HG03139 (cell line): Measurements from ENCODE around the gene MED12L.
A peak's percentile ranks its signal among the peaks of the same experiment; 100 is the strongest.

Experiments used
- ATAC-seq: cut with Tn5 transposase; IDR thresholded peaks from one replicate; pipeline ENCODE4 v1.9.1; 2021; ENCODE audit not compliant: unreplicated experiment

MED12L gene

DNA sequence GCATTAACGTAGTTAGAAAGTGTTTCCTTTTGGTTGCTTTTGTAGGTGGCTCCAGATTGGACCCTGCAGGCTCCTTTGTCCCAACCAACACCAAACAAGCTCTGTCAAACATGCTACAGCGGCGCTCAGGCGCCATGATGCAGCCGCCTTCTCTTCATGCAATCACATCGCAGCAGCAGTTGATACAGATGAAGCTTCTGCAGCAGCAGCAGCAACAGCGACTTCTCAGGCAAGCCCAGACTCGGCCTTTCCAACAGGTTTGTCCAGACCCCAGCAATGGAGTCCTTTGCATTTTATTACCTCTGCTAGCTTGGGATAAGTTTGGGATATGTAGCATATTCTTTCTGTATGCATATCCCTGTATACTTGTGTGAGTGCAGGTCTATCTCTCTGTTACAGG is 309.1 kb downstream of the MED12L start:
- ATAC-seq: no peak

DNA sequence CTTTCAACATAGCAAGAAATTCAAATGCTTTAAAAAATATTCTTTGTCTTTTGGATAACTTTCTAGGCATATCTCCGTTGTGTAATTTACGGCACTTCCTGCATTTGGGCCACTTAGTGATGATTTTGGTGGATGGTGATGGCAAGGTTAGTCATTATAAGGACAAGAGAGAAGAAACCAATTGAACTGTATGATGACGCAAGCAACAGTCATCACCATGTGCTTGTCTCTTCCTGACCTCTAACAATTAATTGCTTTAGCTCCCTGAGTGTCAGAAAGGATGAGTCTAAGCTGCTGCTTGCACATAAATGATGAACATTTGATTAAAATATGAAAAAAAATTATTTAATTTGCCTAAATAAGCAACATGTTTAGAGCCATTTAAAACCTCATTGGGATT is 310.3 kb downstream of the MED12L start:
- no peak for ATAC-seq

DNA sequence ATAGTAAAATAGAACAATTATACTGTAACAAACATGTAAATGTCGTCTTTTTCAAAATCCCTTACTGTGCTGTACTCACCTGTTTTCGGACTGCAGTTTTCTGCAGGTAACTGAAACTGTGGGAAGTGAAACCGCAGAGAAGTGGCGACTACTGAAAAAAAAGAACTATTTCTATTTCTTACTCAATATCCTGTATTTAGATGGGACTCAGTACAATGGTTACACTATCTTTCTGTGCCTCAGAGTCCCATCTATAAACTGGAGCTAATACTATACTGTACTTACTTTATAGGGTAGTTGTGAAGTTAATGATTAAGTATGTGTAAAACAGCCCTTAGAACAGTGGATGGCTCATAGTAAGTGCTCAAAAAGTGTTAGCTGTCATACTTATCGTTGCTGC is 313.4 kb downstream of the MED12L start:
- no peak for ATAC-seq

DNA sequence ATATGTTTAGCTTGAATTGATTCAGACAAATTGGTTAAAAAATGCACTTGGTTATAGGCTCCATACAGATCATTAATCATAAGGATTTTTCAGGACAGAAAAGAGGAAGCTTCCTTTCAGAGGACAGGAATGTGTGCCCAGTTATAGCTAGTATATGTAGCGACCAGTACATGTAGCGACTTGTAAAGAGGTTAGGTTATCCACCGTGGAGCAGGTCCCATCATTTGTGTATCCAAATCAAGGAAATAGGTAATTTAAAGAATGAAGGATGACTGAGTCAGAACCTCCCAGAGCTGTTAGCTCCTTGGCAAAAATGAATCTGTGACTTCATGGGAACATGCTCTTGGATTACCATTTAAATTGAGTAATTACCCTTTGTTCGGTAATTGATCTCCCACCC is 314.9 kb downstream of the MED12L start:
- ATAC-seq: no peak

DNA sequence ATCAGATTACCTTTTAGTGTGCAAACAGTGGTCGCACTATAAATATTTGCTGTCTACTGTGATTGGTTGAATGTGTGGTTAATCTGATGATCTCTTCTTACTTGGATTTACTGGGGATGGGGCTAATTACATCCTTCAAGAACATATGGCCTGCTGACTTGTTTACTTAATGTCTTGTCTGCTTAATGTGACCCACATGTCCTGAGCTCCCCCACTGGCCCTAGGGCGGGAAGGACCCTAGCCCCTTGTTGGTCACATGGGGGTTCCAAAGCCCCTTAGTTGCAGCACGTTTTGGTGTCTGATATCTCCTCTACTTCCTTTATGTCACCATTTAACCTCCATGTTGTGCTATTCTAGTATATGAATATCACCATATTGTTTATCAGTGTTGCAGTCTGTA is 316.9 kb downstream of the MED12L start:
- ATAC-seq: no peak

DNA sequence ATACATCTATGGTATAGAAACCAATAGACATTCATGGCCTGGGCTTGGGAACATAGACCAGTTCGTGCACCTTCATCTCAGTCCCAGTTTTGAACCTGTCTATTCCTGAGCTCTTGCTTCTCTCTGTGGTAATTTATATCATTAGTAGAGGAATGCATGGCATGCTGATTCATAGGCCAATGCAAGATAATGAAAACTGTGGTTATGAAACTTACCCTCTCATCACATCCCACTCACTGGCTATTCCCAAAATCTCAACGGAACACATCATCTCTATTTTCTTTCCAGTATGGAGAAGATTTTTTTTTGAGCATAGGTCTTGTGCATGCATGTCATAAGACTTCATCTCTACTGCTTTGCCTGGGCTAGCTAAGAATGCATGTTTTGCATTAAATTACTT is 317.8 kb downstream of the MED12L start:
- ATAC-seq: no peak

DNA sequence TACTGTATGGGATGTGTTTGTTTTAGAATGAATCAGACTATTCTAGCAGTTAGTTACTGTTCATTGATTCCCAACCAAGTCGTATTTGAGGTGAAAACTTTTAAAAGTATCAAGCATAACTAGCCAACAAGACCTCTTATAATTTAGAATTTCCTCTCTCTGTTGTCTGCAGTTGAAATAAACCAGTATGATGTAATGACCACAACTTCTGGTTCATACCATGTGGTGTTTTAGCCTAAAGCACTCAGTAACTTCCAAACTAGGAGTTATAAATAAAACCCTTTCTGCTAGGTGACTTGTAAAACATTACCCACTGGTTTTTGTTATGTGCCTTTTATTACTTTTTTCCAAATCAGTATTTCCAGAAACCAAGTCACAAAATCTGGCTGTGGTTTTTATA is 318.9 kb downstream of the MED12L start:
- no peak for ATAC-seq

DNA sequence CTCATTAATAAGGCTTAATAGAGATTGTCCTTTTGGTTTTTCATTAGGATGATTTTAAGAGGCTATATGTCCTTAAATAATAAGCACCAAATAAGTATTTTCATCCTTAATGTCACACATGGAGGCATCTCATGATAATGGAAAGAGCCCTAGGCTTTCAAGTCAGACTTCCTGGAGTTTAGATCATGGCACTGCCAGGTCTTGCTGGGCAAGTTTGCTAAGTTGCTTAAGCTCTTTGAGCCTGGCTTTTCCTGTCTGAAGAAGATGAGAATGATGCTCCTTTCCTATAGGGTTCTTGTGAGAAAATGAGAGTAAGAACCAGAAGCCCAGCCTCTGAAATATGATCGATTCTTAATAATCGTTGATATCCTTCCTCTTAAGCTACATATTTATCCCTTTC is 322.5 kb downstream of the MED12L start:
- no peak for ATAC-seq

DNA sequence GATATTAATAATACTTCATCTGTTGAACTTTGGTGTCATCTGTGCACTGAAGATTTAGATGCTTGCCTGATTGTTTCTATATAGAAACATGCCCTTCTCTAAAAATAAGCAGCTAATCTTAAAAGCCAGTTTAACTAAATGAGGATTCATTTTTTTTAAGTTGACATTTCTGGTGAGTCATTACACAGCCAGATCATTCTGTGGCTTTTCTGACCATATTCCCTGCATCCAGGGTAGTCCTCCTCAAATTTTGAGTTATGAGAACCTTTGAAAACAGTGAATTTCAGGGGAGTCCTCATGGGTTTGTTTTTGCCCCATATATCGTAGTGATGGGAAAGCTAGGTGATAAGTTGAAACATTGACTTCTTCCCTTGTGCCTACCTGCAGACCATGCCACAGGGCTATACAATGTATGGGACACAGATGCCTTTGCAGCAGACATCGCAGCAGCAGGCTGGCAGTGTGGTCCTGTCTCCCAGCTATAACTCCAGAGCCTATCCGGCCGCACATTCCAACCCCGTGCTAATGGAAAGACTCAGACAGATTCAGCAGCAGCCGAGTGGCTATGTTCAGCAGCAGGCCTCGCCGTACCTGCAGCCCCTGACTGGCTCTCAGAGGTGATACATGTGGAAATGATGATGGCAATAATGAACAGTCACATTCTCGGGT is 325.6 kb downstream of the MED12L start:
- no peak for ATAC-seq

DNA sequence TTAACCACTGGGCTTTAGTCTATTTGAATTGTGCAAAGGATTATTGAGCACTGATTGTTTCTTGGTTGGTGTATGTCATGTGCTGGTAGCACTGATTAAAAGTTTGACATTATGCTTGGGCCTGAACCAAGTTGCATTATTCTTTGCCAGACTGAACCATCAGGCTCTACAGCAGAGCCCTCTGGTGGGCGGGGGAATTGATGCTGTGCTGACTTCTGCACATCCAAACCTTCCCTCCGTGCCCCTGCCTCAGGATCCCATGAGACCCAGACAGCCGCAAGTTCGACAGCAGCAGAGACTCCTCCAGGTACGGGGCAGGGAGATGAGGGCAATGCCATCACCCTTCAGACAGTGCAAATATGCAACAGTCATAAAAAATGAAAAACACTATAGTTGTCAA is 327.5 kb downstream of the MED12L start:
- ATAC-seq: no peak

DNA sequence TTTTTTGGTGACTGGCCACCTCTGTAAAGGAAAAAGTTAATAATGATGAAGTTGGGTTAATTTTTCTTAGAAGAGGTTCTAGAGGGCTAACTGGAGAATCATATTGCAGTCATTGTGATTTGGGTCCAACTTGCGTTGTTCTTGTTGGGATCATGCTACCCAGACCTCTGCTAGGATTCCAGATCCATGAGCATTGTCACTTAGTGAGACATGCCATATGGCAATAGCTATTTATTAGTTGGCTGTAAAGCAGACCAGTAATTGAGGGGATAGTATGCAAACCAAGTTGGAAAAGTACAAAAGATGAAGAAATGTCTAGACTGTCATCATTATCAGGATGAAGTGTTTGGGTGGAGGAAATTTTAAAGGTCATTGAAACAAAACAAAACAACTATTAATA is 329.8 kb downstream of the MED12L start:
- no peak for ATAC-seq

DNA sequence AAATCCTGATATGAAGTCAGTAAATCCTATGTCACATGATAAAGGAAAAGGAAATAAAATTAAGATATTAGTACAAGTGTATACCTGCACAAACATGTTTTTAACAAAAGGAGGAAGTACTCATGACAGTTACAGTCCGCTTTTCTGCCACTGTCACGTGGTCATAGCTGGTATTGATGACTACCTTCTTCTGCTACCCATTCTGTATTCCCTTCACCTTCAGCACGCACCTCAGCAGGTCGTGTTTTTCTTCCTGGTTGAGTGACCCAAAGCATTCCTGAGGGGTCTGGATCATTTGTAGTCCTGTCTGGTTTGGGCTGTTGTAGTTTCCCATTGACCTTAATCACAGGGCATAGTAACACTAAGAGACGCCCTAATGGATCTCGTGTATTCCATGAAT is 334.3 kb downstream of the MED12L start:
- no peak for ATAC-seq

DNA sequence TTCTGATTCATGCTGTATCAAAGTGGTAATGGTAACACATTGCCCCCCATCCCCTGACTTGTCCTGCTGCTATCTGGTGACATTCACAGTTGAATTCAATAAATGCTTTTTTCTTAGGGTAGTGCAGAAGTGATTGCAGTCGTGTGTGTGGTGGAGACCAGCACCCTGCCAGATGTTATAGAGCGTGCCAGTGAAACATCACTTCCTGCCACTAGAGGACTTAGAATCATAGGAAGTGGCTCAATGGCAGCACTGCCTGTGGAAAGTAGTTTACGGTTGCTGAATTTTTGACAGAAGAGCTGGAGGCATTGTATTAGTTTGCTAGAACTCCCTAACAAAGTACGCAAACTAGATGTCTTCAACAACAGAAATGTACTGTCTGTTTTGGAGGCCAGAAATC is 336.5 kb downstream of the MED12L start:
- no peak for ATAC-seq

DNA sequence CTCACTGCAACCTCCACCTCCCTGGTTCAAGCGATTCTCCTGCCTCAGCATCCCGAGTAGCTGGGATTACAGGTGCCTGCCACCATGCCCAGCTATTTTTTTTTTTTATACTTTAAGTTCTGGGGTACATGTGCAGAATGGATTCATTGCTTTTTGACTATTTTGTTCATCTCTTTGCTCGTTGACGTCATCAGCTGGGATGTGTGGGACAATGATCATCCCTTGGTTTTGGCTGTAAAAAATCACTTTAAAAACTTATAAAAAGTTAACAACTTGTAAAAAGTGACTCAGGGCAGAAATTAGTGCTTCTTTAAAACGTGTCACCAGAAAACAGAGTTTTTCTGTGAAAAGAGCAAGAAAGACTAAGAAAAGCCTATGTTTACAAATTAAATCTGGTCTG is 337.6 kb downstream of the MED12L start:
- no peak for ATAC-seq

DNA sequence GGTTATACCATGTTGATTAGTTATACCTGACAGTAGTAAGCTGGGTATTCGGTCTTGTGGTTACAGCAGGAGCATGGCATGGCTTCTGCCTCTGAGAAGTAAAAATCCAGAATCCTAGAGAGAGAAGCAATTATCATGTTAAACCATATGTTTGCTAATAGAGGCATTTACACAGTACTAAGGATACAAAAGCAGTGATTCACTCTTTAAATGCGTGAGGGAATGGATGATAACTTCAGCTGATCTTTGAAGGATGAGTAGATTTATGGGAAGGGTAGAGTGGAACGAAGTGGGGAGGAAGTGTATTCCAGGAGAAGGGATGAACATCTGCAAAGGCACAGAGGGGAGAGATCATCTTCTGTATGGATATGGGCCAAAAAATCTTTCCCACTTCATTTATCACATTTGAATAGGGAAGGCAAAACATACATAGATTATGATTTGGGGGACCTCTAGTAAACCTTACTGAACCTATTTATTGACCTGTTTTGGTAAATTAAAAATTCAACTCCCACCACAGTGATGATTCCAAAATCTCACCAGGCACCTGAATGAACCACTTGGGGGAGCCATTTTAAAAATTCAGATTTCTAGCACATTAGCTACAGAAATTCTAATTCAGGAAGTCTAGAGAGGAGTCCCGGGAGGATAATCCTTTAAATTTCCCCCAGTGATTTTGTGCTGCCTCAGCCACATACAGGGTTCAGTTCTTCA is 340.3 kb downstream of the MED12L start:
- ATAC-seq: peak; percentile 10

DNA sequence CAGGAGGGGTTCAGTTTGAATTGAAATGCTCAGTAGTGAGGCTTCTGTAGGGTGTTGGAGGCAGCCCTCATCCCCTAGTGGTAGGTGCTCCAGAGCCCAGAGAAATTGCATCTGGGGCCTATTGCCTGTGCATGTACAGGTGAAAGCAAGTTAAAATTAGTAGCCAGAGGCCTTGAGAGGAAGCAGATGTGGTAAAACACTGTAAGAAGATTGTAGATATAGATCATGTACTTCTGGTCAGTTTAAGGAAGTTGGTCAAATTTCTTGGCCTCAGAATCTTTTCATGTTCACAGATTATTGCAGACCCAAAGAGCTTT is 340.8 kb downstream of the MED12L start:
- peak; percentile 85 for ATAC-seq

DNA sequence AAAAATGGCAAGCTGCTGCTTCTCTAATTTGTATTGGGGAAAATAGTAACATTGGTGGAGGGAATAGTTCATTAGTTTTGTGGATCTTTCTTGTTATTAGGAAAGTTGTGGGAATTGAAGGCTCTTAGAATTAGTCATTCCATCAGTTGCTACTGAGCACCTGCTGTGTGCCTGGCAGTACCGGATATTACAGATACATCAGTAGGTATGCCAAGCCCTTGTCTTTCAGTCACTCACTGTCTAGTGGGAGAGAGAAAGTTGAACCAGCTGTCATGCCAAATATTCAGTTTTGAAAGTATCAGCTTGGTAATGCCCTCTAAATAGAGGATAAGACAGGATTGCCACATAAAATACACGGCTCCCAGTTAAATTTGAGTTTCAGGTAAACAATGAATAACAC is 342.9 kb downstream of the MED12L start:
- ATAC-seq: no peak

DNA sequence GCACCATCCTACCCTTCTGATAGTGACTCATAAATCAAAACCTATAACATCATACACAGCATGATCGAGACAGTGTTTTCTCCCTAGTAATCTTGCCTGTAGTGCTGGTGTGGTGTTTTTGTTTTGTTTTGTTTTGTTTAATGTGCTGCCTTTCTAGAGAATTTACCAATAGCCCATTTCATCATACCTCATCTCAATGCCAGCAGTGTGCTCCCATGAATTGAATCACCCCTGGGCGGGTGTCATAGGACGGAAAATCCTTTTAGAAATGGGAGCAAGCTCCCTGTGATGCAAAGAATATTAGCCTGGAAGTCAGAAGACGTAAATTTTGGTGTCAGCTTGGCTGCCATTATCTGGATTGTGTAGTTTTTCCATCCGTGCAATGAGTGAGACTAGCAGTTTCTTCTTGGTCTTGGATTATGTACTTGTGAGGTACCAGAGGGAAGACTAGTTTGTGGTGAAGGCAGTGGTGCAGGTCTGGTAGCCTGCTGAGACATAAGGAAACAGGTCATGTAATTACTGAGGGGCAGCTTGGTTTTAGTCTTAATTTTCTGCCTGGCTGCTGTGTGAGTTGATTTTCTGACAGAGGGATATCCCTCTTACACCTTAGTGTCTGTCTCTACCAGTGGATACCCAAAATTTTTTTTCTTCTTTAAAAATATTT is 345.5 kb downstream of the MED12L start:
- no peak for ATAC-seq

DNA sequence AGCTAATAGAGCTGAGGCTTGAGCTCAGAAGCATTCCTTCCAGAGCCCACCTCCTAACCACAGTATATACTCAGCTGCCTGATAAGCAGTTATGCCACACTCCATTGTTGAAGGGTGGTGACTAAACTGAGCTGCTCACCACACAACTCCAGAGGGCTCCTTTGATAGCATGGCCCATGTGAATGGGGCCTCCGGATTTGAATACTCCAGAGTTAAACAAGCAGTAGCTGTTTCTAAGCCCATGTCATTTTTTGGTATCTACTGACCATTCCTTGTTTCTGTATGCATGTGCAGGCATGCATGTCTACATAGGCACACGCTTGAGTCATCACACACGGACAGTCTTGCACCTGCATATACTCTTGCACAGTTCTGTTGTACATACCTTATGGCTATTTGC is 346.5 kb downstream of the MED12L start:
- no peak for ATAC-seq

DNA sequence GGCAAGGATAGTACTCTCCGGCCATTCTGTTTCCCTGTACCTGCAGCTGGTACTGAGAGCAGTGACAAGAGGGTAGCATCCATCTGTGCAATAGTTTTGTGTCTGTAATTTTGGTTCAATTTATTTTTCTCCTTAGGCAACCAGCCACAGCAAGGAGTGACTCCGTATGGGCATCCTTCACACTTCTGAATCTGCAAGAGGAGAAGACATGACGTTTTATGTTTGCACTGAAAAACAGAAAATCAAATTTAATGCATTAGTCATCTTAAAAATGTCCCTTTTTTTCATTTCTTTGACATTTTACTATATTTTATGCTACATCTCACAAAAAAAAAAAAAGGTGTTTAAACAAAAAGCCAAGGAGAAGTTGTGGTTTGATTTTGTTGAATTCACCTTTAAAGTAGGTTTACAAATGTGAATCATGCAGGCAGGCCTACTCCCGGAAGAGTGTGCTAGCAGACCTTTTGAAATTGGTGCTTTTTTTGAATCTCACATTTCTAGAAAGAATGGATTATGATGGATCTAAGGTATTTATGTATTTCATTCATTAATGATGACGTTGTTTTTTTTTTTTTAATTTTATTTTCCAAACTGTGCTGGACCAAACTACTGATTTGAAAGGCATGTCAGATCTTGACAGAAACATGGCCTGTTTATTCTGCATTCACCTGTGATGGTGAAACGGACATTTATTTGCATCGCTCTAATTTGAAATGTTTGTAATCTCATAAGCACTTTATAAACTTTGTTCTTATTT is 347.3 kb downstream of the MED12L start:
- ATAC-seq: no peak

DNA sequence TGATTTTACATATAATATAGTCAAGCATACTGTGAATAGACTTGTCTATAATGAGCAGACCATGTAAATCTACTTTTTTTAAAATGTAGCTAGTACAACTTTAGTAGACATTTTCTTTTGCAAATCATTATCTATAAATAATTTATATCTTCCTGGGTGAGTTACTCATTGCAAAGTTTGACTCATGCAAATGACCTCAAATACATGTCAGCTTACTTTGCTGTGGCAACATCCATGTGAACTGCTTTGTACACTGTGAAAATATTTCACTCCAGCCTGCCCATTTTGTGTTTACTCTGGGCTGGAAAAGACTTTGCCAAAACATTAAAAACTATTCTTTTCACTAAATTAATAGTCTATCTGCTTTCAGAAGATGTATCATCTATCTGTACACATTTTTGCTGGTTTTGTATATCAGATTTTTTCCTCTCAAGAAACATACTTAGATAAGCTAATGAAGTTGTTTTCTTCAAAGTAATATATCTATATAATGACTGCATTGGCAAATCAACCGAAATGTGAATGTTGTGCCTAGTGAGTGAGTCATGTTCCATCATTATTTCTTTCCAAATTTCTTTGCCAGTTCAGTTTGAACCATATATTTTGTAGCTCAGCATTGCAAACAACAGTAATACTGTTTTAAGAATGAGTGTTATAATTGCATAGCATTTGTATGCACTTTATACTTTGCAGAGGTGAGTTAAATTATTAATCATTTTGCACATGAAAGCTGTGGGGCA is 348.9 kb downstream of the MED12L start:
- no peak for ATAC-seq
